HG02852 (cell line): ENCODE data around the gene BST1.
"Not testable (repeated sequence)": the region's sequence is repeated elsewhere in the genome, so short reads cannot be mapped to it uniquely, and the experiment has no call there.

Source experiments
- ATAC-seq: cut with Tn5 transposase; IDR thresholded peaks from one replicate; pipeline ENCODE4 v1.9.1; 2021; ENCODE audit warnings: mild to moderate bottlenecking, moderate library complexity; ENCODE audit not compliant: unreplicated experiment

BST1 gene

DNA sequence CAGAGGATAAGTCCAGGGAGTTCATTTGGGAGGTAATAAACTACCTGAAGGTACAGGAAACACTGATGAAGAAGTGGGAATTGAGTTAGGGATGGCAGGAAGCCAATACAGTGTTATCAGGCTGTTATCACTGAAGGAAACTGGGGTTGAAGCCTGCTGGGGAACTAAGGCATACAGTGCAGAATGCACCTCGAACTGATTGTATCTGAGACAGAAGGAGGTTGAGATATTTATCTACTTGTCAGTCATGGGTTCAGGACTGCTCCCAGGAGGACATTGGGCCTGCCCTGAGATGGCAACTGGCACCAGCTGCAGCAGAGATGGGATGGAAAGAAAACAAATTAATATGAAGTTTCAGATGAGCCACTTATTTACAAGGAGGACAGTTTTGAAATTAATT is 39.8 kb downstream of the BST1 start:
- no peak for ATAC-seq

DNA sequence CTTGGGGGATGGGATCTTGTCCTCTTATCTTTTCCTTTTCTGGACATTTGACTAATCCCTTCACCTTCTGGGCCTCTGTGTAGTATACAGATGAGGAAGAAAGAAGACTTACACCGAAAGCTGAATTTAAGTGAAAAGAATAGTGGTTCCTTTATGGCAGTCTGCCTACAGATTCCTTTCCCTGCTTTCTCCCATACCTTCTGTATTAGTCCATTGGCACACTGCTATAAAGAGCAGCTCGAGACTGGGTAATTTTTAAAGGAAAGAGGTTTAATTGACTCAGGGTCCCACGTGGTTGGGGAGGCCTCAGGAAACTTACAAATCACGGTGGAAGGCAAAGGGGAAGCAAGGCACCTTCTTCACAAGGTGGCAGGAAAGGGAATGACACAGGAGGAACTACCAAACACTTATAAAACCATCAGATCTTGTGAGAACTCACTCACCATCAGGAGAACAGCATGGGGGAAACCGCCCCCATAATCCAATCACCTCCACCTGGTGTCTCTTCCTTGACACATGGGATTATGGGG is 41.2 kb downstream of the BST1 start:
- no peak for ATAC-seq

DNA sequence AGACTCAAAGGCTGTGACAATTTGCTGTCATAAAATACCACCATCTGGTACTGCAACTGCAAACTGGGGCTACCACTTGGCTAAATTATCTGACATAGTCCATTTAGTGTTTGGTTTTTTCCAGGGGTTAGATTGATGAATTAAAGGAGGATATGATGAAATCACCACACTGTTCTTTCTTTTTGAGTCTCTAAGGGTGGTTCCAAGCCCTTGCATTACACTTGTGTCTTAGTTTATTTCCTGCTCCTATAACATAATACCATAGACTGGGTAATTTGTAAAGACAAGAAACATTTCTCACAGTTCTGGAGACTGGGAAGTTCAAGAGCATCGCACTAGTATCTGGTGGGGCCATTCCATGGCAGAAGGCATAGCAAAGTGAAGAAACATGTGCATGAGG is 43.2 kb downstream of the BST1 start:
- no peak for ATAC-seq

DNA sequence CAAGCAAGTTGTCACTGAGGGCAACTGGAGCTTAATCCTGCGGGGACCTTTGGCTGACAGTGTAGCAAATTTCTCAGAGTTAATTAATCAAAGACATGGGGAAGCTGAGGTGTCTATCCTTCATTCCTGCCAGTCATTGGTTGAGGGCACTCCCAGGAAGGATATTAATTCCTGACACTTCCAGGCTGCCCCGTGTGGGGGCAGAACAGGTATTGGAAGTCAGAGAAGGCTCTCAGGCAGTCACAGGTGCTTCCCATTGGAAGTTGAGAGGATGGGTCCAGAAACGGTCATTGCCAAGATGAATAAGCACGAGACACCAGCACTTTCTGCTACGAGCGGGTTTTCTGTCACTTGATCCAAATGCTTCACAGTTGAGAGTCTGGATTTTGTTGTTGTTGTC is 46.1 kb downstream of the BST1 start:
- ATAC-seq = no peak

DNA sequence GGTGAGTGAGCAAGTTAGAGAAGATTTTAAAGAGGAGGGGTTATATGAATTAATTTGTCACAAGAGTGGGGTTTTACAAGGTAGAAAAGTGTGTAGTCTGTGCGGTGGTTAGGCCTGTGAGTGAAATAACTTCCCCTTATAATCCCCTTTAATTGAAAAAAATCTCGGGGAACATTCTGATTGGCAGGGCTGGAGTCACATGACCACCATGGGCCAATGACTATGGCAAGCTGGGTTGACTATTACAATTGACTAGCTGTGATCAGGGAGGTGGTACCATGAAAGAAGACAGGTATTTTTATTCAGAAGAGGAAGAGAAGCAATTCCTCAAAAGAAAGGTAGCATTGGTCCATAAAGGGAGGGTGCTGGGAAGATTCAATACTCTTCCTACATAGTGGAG is 48.3 kb downstream of the BST1 start:
- no peak for ATAC-seq

DNA sequence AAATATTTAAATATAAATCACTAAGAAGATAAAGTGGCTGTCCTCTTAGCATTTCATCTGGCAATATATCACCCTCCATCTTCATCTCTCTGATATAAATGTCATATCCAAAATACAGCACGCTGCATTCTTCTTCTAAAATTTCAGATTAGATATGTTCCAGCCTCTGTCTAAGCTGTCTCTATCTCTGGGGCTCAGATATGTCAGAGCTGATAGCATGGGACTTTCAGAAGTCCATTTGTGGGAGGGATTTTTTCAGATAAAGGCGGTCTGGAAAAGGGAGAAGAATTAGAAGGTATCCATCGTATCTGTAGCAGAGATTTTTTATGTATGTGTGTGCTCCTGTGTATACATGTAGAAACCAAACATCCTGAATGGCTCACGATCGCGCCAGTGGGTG is 50.2 kb downstream of the BST1 start:
- no peak for ATAC-seq

DNA sequence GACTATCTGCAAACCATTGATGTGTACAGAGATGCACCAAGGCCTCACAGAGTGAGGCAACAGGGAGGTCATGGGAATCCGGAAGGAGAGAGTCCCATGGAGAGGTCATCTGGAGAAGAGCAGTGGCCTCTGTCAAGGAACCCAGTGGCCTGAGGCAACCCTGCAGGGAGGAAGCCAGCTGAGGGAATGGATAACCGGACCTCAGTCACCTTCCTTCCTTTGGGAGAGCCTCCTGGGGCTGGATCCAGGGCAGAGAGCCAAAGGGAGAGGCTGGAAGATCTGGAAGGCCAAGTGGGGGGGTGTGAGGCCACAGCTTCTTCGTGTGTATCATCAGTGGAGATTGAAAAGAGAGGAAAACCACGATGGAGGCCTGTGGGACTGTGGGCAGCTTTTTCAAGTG is 50.9 kb downstream of the BST1 start:
- no peak for ATAC-seq

DNA sequence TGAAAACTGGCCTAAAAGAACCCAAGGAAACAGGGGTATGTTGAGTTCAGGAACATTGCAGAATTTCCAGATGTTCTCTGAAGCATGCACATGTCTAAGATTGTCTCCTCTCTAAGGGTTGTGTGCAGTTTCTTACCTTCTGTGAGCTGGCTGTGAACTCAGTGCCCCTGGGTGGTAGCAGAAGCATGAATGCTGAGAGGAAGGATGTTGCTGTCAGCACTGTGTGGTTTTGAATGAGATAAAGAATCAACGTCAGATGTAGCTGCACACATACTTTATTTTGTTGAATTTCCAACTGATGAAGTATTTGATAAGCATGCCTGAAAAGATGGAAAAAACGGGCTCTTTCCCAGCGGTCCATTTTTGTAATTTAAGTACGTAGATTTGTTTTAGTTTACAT is 51.5 kb downstream of the BST1 start:
- no peak for ATAC-seq

DNA sequence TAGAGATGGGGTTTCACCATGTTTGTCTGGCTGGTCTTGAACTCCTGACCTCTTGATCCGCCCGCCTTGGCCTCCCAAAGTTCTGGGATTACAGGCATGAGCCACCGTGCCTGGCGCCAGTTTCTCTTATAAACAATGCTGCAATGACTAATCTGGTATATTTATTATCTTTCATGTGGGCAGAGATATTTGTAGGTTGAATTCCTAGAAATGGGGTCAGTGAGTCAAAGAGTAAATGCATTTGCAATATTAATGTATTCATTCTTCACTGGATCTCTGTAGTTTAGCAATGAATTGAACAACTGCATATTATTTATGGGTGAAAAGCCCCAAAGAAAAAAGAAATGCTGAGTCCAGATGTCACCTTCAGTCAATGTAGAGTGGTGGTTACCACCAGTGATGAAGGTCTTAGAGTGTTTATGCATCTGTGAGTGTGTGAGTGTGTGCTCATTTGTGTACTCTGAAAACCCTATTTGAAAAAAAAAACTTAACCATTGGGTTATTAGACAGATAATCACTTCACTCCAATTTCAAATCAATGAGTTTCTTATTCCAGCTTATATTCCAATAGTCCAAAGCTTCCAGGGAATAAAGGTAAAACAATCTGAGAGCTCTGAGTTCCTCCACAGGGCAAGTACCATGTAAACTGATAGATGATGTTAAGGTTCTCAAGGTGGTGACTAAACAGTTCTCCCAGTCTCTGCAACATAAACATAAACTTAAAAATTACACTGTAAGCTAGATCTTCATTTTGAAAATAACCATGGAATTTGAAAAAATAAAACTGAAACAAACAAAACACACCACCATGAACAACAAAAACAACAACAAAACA is 52.7 kb downstream of the BST1 start:
- peak; percentile 26 for ATAC-seq

DNA sequence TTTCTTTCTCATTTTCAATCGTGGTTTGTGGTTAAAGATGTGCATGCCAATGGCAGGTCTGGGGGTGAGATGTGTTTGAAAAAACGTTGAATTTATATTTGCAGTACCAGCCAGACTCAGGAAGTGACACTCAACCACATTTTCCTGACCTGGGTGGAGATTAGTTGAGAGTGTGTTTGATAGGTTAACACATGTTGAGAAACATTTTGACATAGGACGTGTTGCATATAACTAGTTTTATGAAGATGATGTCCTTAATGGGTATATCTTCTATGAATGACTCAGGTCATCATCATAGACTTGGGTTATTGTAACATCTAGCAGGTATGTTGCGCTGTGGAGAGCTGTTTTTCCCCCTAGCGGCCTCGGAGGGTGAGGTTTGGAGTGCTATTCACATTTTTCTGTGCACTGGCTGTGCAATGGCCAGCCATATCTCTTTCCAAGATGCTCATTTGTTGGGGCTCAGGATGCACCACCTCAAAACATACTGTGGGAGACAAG is 53.5 kb downstream of the BST1 start:
- peak; percentile 80 for ATAC-seq

DNA sequence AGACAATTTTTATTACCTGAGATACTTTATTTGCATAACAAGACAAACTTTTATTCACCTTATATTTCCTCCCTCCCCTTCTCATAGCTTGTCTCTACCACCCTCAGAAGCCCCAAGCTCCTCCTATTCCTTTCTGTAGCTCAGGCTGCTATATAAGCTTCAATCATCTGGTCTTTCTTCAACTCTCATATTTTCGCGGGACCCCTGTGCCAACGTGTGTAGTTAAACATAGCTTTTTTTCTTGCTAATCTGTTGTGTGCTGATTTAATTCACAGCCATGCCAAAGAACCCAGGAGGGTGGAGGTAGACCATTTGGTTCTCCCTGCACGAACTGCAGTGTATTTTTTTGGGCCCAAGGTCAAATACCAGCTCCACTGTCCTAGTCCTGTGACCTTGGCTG is 54.2 kb downstream of the BST1 start:
- no peak for ATAC-seq

DNA sequence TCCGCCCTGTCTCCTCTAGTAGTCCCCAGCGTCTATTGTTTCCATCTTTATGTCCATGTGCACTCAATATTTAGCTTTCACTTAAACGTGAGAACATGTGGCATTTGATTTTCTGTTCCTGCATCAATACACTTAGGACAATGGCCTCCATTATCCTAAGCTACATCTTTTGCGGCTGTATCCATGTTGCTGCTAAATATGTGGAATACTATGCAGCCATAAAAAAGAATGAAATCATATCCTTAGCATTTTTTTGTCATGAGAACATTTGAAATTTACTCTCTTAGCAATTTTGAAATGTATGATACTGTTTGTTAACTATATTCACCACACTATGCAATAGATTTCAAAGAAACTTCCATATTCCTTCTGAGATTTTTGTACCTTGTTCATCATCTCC is 55.4 kb downstream of the BST1 start:
- no peak for ATAC-seq

DNA sequence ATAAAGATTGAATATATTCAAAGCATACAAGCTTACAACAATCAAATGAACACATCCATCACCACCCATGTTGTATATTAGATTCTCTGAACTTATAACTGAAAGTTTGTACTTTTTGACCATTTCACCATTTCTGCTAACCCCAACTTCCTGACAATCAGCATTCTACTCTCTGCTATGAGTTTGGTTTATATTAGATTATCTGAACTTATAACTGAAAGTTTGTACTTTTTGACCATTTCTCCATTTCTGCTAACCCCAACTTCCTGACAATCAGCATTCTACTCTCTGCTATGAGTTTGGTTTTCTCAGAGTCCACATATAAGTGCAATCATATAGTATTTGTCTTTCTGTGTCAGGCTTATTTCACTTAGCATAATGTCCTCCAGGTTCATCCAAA is 59.6 kb downstream of the BST1 start:
- not testable (repeated sequence) for ATAC-seq

DNA sequence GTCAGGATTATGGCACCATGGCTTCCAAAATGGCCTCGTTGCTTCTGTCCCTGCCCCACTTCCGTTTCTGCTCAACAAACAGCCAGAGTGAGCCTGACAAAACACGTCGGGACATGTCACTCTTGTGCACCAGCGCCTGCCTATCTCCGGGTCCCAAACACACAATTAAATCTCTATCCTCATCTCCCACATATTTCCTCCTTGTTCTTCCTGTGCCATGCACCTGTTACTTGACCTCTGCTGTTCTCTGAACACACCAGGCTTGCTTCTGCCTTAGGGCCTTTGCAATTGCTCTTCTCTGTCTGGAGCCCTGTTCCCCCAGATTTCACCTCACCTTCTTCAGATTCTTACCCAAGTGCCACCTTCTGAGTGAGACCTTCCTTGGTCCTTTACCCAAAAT is 62.5 kb downstream of the BST1 start:
- ATAC-seq = no peak

DNA sequence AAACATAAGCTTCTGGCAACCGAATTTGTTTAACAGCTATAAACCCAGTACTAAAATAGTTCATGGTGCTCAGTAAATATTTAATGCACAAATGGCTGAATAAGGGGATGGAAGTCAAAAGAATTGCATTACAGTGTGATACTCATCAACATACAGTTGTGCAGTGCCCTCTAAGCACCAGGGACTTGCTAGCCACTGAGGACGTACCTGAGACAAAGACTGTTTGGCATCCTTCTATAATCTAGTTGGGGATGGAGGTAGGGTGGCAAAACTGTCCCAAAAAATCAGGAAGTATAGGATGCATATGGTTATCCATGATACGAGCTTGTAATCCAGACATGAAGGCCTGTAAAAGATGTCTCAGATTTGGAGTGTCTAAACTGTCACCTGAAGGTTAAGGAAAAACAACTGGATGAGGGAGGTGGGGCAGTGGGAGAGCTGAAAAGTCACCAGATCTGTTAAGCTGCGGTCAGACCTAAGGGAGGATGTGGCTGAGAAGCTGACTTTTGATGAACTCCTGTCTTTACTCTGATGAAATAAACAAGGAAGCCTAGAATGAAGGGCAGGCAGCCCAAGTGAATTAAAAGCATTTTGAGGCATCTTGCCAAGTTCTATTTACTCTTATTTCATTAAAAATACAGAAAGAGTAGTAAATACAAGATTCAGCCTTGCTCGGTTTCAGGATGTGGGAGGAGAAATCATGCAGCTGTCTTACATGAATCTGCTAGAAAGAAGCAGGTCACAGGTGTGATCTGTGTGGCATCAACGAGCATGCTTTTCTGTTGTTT is 63.2 kb downstream of the BST1 start:
- peak; percentile 65 for ATAC-seq

DNA sequence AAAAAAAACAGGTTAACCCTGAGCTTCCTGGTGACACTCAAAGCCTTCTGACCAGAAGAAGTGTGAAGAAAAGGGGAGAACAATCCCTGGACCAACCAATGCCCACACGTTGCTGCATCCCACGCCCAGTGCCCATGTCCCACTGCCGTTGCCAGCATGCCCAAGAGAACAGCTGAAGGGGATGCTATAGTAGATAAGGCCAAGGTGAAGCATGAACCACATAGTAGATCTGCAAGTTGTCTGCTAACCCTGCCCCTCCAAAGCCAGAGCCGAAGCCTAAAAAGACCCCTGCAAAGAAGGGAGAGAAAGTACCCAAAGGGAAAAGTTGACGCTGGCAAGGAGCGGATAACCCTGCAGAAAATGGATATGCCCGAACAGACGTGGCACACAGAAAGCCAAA is 64.0 kb downstream of the BST1 start:
- no peak for ATAC-seq

DNA sequence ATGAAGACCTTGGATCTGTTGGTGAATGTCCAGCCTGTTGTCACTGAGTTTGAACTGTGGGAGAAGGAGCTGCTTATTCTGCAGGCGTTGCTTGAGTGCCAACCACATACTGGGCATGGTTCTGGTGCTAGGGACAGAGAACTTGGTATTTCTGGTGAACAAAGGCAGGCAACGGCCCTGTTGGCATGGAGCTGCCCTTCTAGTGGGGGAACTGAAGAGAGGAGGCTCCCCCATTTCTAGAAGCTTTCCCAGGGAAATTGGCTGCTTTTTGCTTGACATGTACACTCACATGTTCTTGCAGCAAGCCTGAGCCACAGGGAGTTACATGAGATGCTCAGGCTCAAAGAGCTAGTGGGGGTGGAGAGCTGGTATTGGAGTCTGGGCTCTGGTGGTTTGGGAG is 66.3 kb downstream of the BST1 start:
- ATAC-seq = no peak

DNA sequence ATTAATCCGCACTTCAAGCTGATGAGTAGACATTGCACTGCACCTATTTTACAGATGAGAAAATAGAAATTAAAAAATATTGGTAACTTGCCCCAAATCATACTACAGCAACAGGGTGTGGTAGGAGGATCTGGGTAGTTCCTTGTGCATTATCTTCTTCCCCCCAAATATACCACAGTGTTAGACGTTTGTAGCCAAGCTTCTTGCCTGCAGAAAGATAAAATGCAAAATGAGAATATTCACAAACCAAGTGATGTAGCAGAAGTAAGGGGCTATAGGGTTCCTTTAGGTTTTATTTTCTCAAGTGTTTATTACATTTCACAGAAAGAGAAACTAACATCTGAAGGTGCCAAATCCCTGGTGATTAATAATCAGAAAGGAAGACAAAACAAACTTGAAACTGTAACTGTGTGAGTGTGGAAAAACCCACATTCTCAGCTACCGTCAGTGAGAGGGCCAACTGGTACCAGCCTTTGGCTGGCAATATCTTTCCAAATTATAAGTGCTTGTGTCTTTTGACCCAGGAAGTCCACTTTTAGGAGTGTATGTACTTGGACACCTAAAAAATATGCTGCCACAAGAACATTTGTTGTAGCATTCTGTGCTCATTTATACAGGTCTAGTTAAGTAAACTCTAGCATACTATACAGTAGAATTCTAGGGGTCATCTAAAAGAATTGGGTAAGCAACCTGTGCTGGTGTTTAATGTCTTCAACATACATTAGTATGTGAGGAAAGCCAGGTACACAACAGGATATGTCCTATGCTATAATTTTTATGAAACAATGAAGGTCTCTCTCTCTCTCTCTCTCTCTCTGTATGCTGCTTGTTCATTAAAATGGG is 68.6 kb downstream of the BST1 start:
- peak; percentile 79 for ATAC-seq

DNA sequence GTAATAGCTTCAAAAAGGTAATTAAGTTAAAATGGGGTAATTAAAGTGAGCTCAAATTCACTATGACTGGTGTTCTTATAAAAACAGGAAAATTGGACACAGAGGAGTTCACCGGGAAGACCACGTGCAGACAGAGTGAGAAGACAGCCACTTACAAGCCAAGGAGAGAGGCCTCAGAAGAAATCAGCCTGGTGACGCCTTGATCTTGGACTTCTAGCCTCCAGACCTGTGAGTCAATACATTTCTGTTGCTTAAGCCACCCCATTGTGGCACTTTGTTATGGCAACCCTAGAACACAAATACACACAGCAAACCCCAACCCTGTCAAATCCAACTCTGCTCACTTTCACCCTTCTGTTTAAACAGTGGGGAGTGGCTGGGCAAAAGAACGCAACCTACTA is 71.2 kb downstream of the BST1 start:
- no peak for ATAC-seq

DNA sequence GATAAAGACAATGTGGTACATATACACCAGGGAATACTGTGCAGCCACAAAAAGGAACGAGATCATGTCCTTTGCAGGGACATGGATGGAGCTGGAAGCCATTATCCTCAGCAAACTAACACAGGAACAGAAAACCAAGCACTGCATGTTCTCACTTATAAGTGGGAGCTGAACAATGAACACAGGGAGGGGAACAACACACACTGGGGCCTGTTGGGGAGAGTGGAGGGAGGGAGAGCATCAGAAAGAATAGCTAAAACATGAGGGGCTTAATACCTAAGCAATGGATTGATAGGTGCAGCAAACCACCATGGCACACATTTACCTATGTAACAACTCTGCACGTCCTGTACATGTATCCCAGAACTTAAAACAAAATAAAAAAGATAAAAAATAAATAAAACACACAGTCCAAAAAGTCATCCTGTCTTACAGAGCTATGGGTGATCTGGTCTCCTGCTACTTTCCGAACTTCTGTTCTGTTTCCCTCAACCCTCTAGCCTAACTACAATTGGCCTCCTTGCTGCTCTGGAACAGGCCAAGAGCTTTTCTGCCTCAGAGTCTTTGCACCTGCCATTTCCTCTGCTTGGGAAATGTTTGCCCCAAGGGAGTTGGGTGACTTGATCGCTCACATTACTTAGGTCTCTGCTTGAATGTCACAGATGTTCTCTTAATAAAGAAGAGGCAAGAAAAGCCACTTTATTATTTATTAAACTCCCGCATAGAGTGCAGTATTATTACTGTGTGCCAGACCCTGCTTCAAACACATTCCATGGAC is 74.2 kb downstream of the BST1 start:
- ATAC-seq = no peak
